GM12878 (cell line): ENCODE measurements around the gene MOK.

ENCODE experiments used
- FOXK2 ChIP-seq: fragments of 450-650 bp; IDR thresholded peaks from 2 replicates; pipeline ENCODE4 v1.6.1; 2017; ENCODE audit warnings: mild to moderate bottlenecking, moderate library complexity
- TF ChIP-seq, protein P1 (sequence below): fragments of 450-650 bp; formaldehyde crosslinking; IDR thresholded peaks from 2 replicates; pipeline ENCODE4 v1.4.0; 2022; ENCODE audit warnings: mild to moderate bottlenecking, moderate library complexity

GRCh38 chr14:102285106-102285505, 19.9 kb downstream of the MOK start:
- TF ChIP-seq, protein P1, sequence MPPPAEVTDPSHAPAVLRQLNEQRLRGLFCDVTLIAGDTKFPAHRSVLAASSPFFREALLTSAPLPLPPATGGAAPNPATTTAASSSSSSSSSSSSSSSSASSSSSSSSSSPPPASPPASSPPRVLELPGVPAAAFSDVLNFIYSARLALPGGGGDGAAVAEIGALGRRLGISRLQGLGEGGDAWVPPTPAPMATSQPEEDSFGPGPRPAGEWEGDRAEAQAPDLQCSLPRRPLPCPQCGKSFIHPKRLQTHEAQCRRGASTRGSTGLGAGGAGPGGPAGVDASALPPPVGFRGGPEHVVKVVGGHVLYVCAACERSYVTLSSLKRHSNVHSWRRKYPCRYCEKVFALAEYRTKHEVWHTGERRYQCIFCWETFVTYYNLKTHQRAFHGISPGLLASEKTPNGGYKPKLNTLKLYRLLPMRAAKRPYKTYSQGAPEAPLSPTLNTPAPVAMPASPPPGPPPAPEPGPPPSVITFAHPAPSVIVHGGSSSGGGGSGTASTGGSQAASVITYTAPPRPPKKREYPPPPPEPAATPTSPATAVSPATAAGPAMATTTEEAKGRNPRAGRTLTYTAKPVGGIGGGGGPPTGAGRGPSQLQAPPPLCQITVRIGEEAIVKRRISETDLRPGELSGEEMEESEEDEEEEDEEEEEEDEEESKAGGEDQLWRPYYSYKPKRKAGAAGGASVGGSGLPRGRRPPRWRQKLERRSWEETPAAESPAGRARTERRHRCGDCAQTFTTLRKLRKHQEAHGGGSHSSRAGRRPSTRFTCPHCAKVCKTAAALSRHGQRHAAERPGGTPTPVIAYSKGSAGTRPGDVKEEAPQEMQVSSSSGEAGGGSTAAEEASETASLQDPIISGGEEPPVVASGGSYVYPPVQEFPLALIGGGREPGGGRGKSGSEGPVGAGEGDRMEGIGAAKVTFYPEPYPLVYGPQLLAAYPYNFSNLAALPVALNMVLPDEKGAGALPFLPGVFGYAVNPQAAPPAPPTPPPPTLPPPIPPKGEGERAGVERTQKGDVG (CRISPR knock-in tag), result no peak
- no peak for TF ChIP-seq FOXK2
